ENCODE measurements around the gene DPM1.
"Not testable (repeated sequence)": the region's sequence is repeated elsewhere in the genome, so short reads cannot be mapped to it uniquely, and the experiment has no call there.

The DPM1 gene

GRCh38 chr20:50980071-50980681, 21.8 kb upstream of the DPM1 start:
- peak; percentile 90 for DNase-seq (ENCODE audit: low spot score)

DNA sequence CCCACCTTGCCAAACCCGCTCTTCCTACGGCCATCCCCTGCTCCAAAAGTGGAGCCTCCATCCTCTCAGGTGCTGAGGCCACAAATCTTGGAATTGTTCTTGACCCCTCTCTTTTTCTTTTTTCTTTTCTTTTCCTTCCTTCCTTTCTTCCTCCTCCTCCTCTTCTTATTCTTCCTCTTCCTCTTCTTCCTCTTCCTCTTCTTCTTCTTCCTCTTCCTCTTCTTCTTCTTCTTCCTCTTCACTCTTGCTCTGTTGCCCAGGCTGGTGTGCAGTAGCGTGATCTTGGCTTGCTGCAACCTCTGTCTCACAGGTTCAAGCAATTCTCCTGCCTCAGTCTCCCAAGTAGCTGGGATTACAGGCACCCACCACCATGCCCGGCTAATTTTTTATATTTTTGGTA, 20.2 kb upstream of the DPM1 start:
- not testable (repeated sequence) for DNase-seq (ENCODE audit: low spot score)

DNA sequence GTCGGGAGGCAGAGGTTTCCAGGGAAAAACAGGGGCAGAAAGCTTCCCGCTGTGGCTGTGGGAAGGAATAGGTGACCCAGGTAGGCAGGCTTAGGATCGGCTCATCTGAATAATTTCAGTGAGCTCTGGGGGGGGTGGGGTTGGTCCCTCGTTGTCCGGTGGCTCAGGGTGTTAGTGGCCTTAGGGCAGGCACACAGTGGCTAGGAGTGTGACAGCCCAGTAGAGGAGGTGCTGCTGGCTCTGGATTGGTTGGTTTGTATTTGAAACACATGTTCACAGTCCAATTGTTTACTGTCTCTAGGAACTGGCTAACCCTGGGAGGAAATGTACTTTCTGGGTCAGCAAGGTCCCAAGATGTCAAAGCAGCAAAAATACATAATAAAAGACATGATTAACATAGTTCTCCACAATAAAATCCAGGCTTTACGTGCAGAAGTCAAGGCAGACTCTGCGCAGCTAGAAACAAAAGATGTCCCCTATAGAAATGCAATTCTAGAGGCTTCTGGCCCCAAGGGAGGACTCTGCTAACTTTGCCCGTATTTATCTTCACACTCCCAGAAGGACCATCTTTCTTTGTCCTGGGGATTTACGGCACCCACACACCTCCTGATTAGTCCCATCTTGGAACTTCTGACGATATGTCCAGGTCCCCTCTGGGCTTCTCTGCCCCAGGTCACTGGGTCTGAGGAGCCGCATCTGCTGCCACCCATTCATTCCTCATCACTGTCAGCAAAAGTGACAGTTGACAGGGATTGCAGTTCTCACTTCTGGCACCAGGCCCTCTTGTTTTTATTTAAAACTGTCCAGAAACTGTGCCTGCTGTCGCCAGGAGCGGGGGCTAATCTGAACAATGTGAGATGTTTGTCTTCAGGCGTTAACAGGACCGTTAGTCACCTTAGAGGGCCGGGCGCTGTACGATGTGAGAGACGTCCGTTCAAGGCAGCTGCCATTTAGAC, 19.0 kb upstream of the DPM1 start:
- DNase-seq (ENCODE audit: low spot score) = no peak

- DNase-seq (ENCODE audit: low spot score) = no peak
Observed at GRCh38 chr20:50975701-50976330, 17.5 kb upstream of the DPM1 start.

DNA sequence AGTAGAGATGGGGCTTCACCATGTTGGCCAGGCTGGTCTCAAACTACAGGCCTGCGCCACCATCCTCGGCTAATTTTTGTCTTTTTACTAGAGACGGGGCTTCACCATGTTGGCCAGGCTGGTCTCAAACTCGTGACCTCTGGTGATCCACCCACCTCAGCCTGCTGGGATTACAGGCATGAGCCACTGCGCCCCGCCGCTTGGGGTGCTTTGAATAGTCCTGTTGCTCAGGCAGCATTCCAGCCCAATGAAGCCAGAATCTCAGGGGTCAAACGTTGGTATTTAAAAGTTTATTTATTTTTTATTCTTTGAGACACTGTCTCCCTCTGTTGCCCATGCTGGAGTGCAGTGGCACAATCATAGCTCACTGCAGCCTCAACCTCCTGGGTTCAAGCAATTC, 11.6 kb upstream of the DPM1 start:
- DNase-seq (ENCODE audit: low spot score) = no peak

GRCh38 chr20:50969435-50969834, 11.1 kb upstream of the DPM1 start:
- no peak for DNase-seq (ENCODE audit: low spot score)

DNA sequence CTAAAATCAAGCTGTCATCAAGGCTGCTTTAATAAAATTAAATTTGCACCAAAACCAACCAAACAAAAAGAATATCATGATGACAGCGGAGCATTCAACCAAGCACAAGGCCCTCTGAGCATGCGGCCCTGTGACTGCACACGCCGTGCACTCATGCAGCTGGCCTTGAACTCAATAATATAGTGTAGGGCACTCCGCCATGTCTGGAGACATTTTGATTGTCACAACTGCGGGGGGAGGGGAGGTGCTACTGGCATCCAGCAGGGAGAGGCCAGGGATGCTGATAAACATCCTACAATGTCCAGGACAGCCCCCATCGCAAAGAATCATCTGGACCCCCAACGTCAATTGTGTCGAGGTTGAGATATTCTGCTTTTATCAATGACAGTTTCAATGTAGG, 10.0 kb upstream of the DPM1 start:
- no peak for DNase-seq (ENCODE audit: low spot score)

DNA sequence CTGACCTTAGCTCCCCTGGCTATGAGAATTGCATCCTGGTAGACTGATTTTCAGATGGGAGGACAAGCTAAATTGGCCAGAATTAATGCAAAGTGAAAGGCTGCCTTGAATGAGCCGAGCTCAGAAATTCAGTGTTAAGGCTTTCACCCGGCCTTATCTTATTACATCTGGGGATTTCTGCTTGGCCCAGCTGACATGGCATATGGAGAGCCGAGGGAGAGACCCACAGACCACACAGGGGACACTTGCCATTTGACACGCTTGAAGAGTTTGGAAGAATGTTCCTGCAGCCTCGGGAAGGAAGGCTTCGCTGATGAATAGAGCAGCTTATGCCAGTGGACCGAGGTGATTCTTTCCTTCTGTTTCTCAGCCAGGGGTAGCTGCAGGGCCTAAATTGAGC, 9.3 kb upstream of the DPM1 start:
- no peak for DNase-seq (ENCODE audit: low spot score)

- no peak for DNase-seq (ENCODE audit: low spot score)
Observed at GRCh38 chr20:50959543-50960126, 1.3 kb upstream of the DPM1 start.

DNA sequence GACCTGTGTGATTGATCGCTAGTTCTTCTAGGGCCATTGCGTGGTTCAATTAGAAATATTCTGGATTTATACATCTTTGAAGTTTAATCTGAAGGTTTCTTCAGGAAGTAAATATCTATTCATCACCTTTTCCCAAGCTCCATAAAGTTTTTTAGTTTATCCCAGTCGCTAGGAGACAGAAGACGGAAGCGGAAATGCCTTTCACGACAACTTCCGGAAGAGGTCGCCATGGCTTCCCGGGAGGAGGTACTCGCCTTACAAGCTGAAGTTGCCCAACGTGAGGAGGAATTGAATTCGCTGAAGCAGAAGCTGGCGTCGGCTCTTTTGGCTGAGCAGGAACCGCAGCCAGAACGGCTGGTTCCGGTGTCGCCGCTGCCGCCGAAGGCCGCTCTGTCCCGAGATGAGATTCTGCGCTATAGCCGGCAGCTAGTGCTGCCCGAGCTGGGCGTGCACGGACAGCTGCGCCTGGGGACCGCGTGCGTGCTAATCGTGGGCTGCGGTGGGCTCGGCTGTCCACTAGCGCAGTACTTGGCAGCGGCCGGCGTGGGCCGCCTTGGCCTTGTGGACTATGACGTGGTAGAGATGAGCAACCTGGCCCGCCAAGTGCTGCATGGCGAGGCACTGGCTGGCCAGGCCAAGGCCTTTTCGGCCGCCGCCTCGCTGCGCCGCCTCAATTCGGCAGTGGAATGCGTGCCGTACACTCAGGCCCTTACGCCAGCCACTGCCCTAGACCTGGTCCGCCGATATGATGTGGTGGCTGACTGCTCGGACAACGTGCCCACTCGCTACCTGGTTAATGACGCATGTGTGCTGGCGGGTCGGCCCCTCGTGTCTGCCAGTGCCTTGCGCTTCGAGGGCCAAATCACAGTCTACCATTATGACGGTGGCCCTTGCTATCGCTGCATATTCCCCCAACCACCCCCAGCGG, 547 bp upstream of the DPM1 start, which contains the start of gene MOCS3:
MOCS3 (plus strand) TSS at position 204 of the 928 bp plus-strand sequence; CDS start at position 229, 25 bp downstream.
- peak; percentile 87 for DNase-seq (ENCODE audit: low spot score)

- peak; percentile 37 for DNase-seq (ENCODE audit: low spot score)
Observed at GRCh38 chr20:50957276-50957675, 1.1 kb downstream of the DPM1 start.

- DNase-seq (ENCODE audit: low spot score) = no peak
Observed at GRCh38 chr20:50953821-50954220, 4.5 kb downstream of the DPM1 start.

- no peak for DNase-seq (ENCODE audit: low spot score)
Observed at GRCh38 chr20:50953196-50953595, 5.1 kb downstream of the DPM1 start.

DNA sequence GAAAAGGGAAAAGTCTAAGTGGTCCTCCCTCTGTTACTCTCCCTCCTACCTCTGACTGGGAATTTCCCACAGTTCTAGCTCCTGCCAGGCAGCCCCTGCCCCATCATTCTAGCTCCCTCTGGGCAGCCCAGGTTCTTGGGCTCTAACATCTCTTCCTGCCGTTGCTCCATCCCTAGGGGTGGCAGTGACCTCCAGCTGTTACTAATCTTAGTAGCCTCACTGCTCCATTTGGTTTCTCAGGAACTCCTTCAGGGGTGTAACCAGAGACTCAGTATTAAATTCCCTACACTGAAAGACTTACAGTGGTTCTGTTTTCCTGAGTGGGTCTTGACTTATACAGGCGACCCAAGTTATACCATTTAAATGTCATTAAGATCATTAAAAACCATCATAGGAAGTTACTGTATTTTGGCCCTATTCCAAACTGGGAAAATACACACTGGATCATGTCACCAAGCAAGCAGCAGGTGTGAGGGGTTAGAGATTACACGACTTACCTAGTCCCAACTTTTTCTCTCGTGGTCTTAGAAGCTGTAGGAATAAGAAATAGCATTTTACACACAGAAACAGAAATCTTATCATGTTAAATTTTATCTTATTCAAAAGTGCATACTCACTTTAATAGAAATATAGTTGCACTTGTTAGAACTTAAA, 10.1 kb downstream of the DPM1 start:
- no peak for DNase-seq (ENCODE audit: low spot score)

DNA sequence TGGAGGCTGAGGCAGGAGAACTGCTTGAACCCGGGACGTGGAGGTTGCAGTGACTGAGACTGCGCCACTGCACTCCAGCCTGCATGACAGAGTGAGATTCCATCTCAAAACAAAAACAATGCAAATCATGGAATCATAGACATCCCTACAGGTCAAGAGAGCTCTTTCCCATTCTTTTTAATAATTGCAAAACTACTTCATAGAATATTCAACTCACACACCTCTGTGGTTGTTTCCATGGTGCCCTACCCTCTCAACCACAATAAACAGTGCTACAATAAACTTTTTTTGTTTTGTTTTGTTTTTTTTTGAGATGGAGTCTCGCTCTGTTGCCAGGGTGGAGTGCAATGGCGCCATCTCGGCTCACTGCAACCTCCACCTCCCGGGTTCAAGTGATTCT, 15.3 kb downstream of the DPM1 start:
- DNase-seq (ENCODE audit: low spot score) = no peak

- DNase-seq (ENCODE audit: low spot score) = no peak
Observed at GRCh38 chr20:50933589-50933988, 24.7 kb downstream of the DPM1 start.

DNA sequence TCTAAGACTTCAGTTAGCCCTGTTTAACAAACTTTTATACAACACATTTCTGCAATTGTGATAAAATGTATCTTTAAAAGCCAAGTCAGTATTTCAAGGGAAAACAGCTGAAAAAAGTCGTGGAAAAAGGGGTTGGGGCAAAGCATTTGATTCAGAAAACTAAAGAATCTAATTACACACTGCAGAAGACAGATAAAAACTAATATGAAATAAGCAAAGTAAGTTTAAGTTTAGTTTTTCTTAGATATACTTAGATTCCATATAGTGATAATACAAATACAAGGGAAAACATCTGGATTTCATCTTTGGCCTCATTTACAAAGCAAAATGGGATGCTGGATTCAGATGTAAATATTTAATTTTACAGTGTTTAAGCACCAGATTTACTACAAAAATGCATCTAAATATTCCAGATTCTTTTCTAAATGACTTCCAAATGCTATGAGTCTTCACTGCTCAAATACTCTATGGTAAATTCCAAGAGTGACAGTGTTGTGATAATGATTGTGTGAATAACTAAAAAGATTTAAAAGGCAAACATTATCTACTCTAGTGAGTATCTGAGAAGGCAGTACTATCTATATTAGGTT, 25.5 kb downstream of the DPM1 start:
- no peak for DNase-seq (ENCODE audit: low spot score)

DNA sequence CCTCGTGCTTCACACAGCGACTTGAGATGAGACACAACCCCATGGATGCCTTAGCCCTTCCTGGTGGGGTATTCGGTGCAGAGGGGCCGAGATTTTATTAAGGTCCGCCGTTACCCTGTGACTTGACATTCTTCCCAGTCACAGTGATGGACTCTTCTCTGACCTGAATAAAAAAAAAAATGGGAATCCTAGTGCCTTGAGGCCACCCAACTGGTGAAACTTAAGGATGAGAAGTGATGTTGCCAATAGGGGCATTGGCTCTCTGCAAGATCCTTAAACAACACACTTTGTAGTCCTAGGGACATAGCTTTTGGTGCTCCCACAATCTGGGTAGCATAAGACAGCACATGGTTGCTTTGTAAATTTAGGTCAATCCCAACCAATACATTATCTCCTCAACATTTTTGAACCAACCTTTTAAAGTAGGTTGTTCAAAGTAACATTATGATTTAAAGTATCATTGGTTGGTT, 26.3 kb downstream of the DPM1 start:
- DNase-seq (ENCODE audit: low spot score) = no peak

DNA sequence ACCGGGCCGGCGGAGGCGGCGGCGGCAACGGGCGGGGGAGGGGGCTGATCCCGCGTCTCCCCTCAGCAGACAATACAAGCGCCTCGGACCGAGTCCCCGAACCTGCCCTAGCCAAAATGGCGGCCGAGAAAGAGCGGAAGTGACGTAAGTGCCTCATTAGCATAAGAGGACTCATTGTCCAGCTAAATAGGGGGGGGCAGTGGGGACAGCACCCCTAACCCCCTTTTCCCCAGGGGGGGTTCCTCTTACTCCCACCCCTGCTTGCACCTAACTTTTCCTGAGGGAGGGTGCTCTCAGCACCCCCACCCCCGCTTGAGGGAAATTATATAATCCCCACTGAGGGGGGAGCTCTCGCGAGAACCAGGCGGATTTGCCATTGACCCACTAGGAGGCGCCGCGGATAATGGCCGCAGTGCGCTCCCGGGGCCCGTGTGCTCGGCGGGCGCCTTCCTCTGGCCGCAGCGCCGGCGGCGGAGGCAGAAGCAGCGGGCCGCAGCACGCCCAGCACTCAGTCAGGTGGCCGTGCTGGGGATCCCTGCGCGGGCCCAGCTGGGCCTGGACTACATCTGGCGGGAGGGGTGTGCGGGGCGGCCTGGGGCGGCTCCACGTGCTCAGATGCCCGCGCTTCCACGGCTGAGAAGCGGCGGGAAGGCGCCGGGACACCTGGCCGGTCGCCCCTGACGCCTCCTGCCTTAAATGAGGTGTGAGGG, 26.9 kb downstream of the DPM1 start, which contains the start of gene ADNP:
ADNP (minus strand) TSS at position 132 of the 710 bp plus-strand sequence. CDS start 27,441 bp downstream, outside the sequence.
- DNase-seq (ENCODE audit: low spot score) = peak; percentile 90

DNA sequence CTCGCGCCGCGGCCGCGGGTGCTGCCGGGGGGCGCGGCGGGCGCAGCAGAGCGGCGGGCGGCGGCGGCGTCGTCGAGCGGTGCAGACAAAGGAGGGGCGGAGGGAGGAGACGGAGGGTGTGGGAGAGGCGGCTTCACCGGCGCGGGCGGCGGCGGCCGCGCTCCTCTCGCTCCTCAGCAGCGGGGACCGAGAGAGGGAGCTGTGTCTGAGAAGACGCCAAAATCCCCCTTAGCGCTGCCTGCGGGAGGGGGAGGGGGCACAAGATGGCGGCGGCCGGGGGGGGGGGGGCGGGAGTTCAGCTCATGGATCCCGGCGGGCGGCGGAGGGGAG, 27.4 kb downstream of the DPM1 start:
- peak; percentile 58 for DNase-seq (ENCODE audit: low spot score)

Data from AG20443 (cell line).